H9 (cell line): Measurements from ENCODE around the gene GPC6. TPM values are rescaled to one million over a fixed set of nuclear protein-coding genes. Genes with fewer than 3 reads are reported as not detected.

Experiments
- DNase-seq: peaks from one replicate; pipeline ENCODE4 v3.0.0-alpha.2; 2017
- H2AFZ ChIP-seq: one replicate; pipeline ENCODE4 v1.6.1; 2013; ENCODE audit warnings: mild to moderate bottlenecking, low read length, control low read depth, moderate library complexity
- H2AK5ac ChIP-seq: 2 replicates; pipeline ENCODE4 v1.6.1; 2013; ENCODE audit warnings: low read length, control low read depth, mixed read lengths; ENCODE audit not compliant: insufficient read length
- H2BK120ac ChIP-seq: one replicate; pipeline ENCODE4 v1.6.1; 2013; ENCODE audit warnings: low read depth, mild to moderate bottlenecking, low read length, control low read depth, inconsistent platforms; ENCODE audit not compliant: poor library complexity, severe bottlenecking
- H2BK12ac ChIP-seq: 2 replicates; pipeline ENCODE4 v1.6.1; 2013; ENCODE audit warnings: low read length, control low read depth, mixed read lengths, low read depth; ENCODE audit not compliant: insufficient read length
- H2BK15ac ChIP-seq: 2 replicates; pipeline ENCODE4 v1.6.1; 2013; ENCODE audit warnings: low read depth, low read length, control low read depth
- H2BK20ac ChIP-seq: one replicate; pipeline ENCODE4 v1.6.1; 2013; ENCODE audit warnings: low read depth, mild to moderate bottlenecking, low read length, control low read depth, inconsistent platforms; ENCODE audit not compliant: poor library complexity, severe bottlenecking
- H2BK5ac ChIP-seq: 2 replicates; pipeline ENCODE4 v1.6.1; 2013; ENCODE audit warnings: low read length, control low read depth, mixed read lengths; ENCODE audit not compliant: insufficient read length
- H3K14ac ChIP-seq: 2 replicates; pipeline ENCODE4 v1.6.1; 2013; ENCODE audit warnings: low read length, control low read depth; ENCODE audit not compliant: insufficient read depth
- H3K18ac ChIP-seq: 2 replicates; pipeline ENCODE4 v1.6.1; 2013; ENCODE audit warnings: low read depth, mild to moderate bottlenecking, mixed read lengths, low read length, control low read depth; ENCODE audit not compliant: insufficient read length
- H3K23ac ChIP-seq: 2 replicates; pipeline ENCODE4 v1.6.1; 2013; ENCODE audit warnings: low read length, control low read depth, mixed read lengths, low read depth; ENCODE audit not compliant: insufficient read length
- H3K23me2 ChIP-seq: 2 replicates; pipeline ENCODE4 v1.6.1; 2013; ENCODE audit warnings: low read depth, mild to moderate bottlenecking, mixed read lengths, low read length, control low read depth; ENCODE audit not compliant: insufficient read length, poor library complexity, severe bottlenecking
- H3K27ac ChIP-seq: 2 replicates; pipeline ENCODE4 v1.5.1; 2013; ENCODE audit warnings: low read length, control low read depth, mixed read lengths, low read depth; ENCODE audit not compliant: insufficient read length
- H3K27me3 ChIP-seq: 2 replicates; pipeline ENCODE4 v1.6.1; 2013; ENCODE audit warnings: low read length, control low read depth, inconsistent platforms; ENCODE audit not compliant: insufficient read depth
- H3K4ac ChIP-seq: 2 replicates; pipeline ENCODE4 v1.6.1; 2013; ENCODE audit warnings: low read depth, mild to moderate bottlenecking, control low read depth, inconsistent platforms, low read length, moderate library complexity
- H3K4me1 ChIP-seq: 2 replicates; pipeline ENCODE4 v1.6.1; 2013; ENCODE audit warnings: low read length, control low read depth, inconsistent platforms; ENCODE audit not compliant: insufficient read depth
- H3K4me2 ChIP-seq: 2 replicates; pipeline ENCODE4 v1.6.1; 2013; ENCODE audit warnings: low read length, control low read depth, mixed read lengths; ENCODE audit not compliant: insufficient read length, insufficient read depth
- H3K56ac ChIP-seq: 2 replicates; pipeline ENCODE4 v1.6.1; 2013; ENCODE audit warnings: low read depth, mild to moderate bottlenecking, mixed read lengths, low read length, control low read depth; ENCODE audit not compliant: insufficient read length
- H3K79me1 ChIP-seq: 2 replicates; pipeline ENCODE4 v1.6.1; 2013; ENCODE audit warnings: low read depth, mild to moderate bottlenecking, moderate library complexity, low read length, control low read depth, inconsistent platforms; ENCODE audit not compliant: insufficient read depth, poor library complexity, severe bottlenecking
- H3K79me2 ChIP-seq: 2 replicates; pipeline ENCODE4 v1.6.1; 2013; ENCODE audit warnings: low read length, control low read depth, inconsistent platforms; ENCODE audit not compliant: insufficient read depth
- H3K9ac ChIP-seq: 2 replicates; pipeline ENCODE4 v1.6.1; 2013; ENCODE audit warnings: low read length, control low read depth, mixed read lengths; ENCODE audit not compliant: insufficient read length; ENCODE audit errors: extremely low read depth
- H3K9me3 ChIP-seq: one replicate; pipeline ENCODE4 v1.6.1; 2013; ENCODE audit warnings: low read depth, low read length, inconsistent platforms; ENCODE audit not compliant: control insufficient read depth
- H3T11ph ChIP-seq: one replicate; pipeline ENCODE4 v1.6.1; 2013; ENCODE audit warnings: mild to moderate bottlenecking, low read length, control low read depth, inconsistent platforms
- H4K20me1 ChIP-seq: one replicate; pipeline ENCODE4 v1.6.1; 2013; ENCODE audit not compliant: control insufficient read depth, insufficient read length, insufficient read depth
- H4K5ac ChIP-seq: 2 replicates; pipeline ENCODE4 v1.6.1; 2013; ENCODE audit warnings: low read depth, mild to moderate bottlenecking, mixed read lengths, low read length, control low read depth; ENCODE audit not compliant: insufficient read length
- H4K8ac ChIP-seq: replicated peaks from 2 replicates; pipeline ENCODE4 v1.6.1; 2013; ENCODE audit warnings: low read length, control low read depth, mixed read lengths, low read depth; ENCODE audit not compliant: insufficient read length
- H4K91ac ChIP-seq: 2 replicates; pipeline ENCODE4 v1.6.1; 2013; ENCODE audit warnings: low read depth, mild to moderate bottlenecking, moderate library complexity, mixed read lengths, low read length, control low read depth; ENCODE audit not compliant: insufficient read length
- H3K27ac Mint-ChIP-seq, 3 experiments: 2 replicates in 2 of 3; 3 replicates in 1 of 3; pipeline ENCODE4 v1.8.0; 2020 to 2021; ENCODE audit warnings: mixed read lengths in 3 of 3, mild to moderate bottlenecking in 1 of 3, moderate library complexity in 1 of 3
- H3K27me3 Mint-ChIP-seq: 2 replicates; pipeline ENCODE4 v1.8.0; 2021; ENCODE audit warnings: low read depth, mild to moderate bottlenecking, moderate library complexity, mixed read lengths
- H3K36me3 Mint-ChIP-seq, 3 experiments: 2 replicates in 2 of 3; 3 replicates in 1 of 3; pipeline ENCODE4 v1.8.0; 2020 to 2021; ENCODE audit warnings: low read depth in 3 of 3, mixed read lengths in 3 of 3; ENCODE audit not compliant: insufficient read depth in 1 of 3
- H3K4me1 Mint-ChIP-seq, 2 experiments: 2 replicates each; pipeline ENCODE4 v1.8.0; 2020; ENCODE audit warnings: mixed read lengths in 2 of 2
- H3K4me3 Mint-ChIP-seq, 2 experiments: 2 replicates in 1 of 2; 3 replicates in 1 of 2; pipeline ENCODE4 v1.8.0; 2020 to 2021; ENCODE audit warnings: mild to moderate bottlenecking in 2 of 2, mixed read lengths in 2 of 2, moderate library complexity in 1 of 2
- H3K9me3 Mint-ChIP-seq, 2 experiments: 2 replicates in 1 of 2; 3 replicates in 1 of 2; pipeline ENCODE4 v1.8.0; 2020; ENCODE audit warnings: mild to moderate bottlenecking in 2 of 2, mixed read lengths in 2 of 2, moderate library complexity in 1 of 2
- CTCF ChIP-seq: fragments of 200-600 bp; sonication (generic); conservative IDR thresholded peaks from 3 replicates; pipeline ENCODE4 v1.8.0; 2021; ENCODE audit warnings: antibody characterized with exemption, mild to moderate bottlenecking
- WGBS: extraction: QIAGEN DNeasy Blood & Tissue Kit; methylation state at CpG from one replicate; pipeline ENCODE4 v1.1.7; 2013; ENCODE audit warnings: missing lambda C conversion rate, low lambda C conversion rate, mixed read lengths; ENCODE audit not compliant: insufficient read length; ENCODE audit errors: extremely low coverage; 5-methylcytosine and 5-hydroxymethylcytosine counted together
- total RNA-seq: library from RNA; stranded (reverse); gene quantifications from 2 replicates; pipeline ENCODE4 v1.2.1, GENCODE V29; 2021

Gene GPC6
- total RNA-seq, 1 experiment from 2014 or later: 15.6 TPM

- Histone ChIP-seq H2BK20ac (no peak overlapping the region), H4K91ac (no peak overlapping the region), H2BK15ac (no peak overlapping the region), H3K18ac (no peak overlapping the region), H3K14ac (no peak overlapping the region), H3K9ac (no peak overlapping the region), H3T11ph (no peak overlapping the region), H2BK5ac (no peak overlapping the region), H3K9me3 (no peaks in the 10 kb centered on the region), H3K27me3 (no peaks in the 10 kb centered on the region), H3K4me2 (no peak overlapping the region), H3K4ac (no peak overlapping the region), H3K4me1 (no peaks in the 10 kb centered on the region), H2AK5ac (no peak overlapping the region), H3K23ac (no peak overlapping the region), H4K8ac (no peak overlapping the region), H3K23me2 (no peaks in the 10 kb centered on the region), H4K5ac (no peak overlapping the region), H2AFZ (no peak overlapping the region), H3K27ac (no peak overlapping the region), H3K79me2 (no peaks in the 10 kb centered on the region), H2BK120ac (no peak overlapping the region), H3K79me1 (no peaks in the 10 kb centered on the region), H2BK12ac (no peak overlapping the region), H4K20me1 (no peaks in the 10 kb centered on the region), H3K56ac (no peak overlapping the region)
- DNase-seq: no peak
- Mint-ChIP-seq H3K4me1 (peaks cover 0 to 5% of the 10 kb centered on the region in 2 experiments; a peak in 2 of 4 replicates), H3K27ac (no peak overlapping the region), H3K4me3 (no peak overlapping the region), H3K9me3 (no peaks in the 10 kb centered on the region), H3K36me3 (no peaks in the 10 kb centered on the region), H3K27me3 (no peaks in the 10 kb centered on the region)
- no CpG with 5 or more reads among the region's 3 CpGs for WGBS
- TF ChIP-seq CTCF: no peak
These were observed 128.5 kb downstream of the GPC6 start for GRCh38 chr13:93355094-93355493.
